Adrenal gland (tissue), 12 donors: Measurements from ENCODE around the gene GALP. TPM values are rescaled to one million over a fixed set of nuclear protein-coding genes. Genes with fewer than 3 reads are reported as not detected.

Source experiments
- DNase-seq, 7 donors: peaks; one replicate each; pipeline ENCODE4 v3.0.0-alpha.2; 2019 to 2020
- H3K27ac ChIP-seq, 5 donors: fragments of 200-600 bp; sonication (generic) in 4 of 5; 1 replicate in 3 of 5; 2 replicates in 2 of 5; pipeline versions ENCODE4 v1.5.1 to v1.8.0; 2016 to 2020; ENCODE audit warnings: mild to moderate bottlenecking in 1 of 5
- H3K27me3 ChIP-seq: fragments of 200-600 bp; 2 replicates; pipeline ENCODE4 v1.8.0; 2021
- H3K36me3 ChIP-seq, 2 donors: fragments of 200-600 bp; replicated peaks in 1 of 2; 1 replicate in 1 of 2; 2 replicates in 1 of 2; pipeline versions ENCODE4 v1.5.1 to v1.8.0; 2018 to 2022
- H3K4me1 ChIP-seq, 2 donors: fragments of 200-600 bp; replicated peaks in 1 of 2; 1 replicate in 1 of 2; 2 replicates in 1 of 2; pipeline versions ENCODE4 v1.5.1 to v1.8.0; 2018 to 2021
- H3K4me3 ChIP-seq, 4 donors: fragments of 200-600 bp; sonication (generic) in 3 of 4; one replicate each; pipeline ENCODE4 v1.5.1; 2016 to 2018
- H3K9me3 ChIP-seq, 3 donors: fragments of 200-600 bp; sonication (generic) in 1 of 3; replicated peaks in 1 of 3; 1 replicate in 2 of 3; 2 replicates in 1 of 3; pipeline versions ENCODE4 v1.5.1 to v1.8.0; 2016 to 2021
- CTCF ChIP-seq, 6 experiments: fragments of 450-650 bp in 4 of 6; fragments of 200-600 bp in 2 of 6; sonication (generic) in 1 of 6; IDR thresholded peaks; 1 replicate in 5 of 6; 2 replicates in 1 of 6; pipeline versions ENCODE4 v1.5.1 to v1.8.0; 2016 to 2021; ENCODE audit warnings: antibody characterized with exemption in 6 of 6, mild to moderate bottlenecking in 2 of 6, moderate library complexity in 1 of 6
- POLR2A ChIP-seq, 2 donors: fragments of 450-650 bp; IDR thresholded peaks; one replicate each; pipeline ENCODE4 v1.6.1; 2017; ENCODE audit warnings: antibody characterized with exemption in 2 of 2, mild to moderate bottlenecking in 2 of 2, moderate library complexity in 1 of 2
- WGBS, 4 donors: extraction: QIAGEN DNeasy Blood & Tissue Kit in 2 of 4; methylation state at CpG; one replicate each; pipeline versions ENCODE4 v1.1.5 to v1.1.7; 2013 to 2017; 5-methylcytosine and 5-hydroxymethylcytosine counted together
- intact Hi-C, 2 donors: fragments of 100-400 bp; cut with DNase I; formaldehyde crosslinking; loops; one replicate each; pipeline versions ENCODE4 v1.14.1 to v1.15.0; 2022 to 2023
- polyA plus RNA-seq, 3 donors: library from polyadenylated mRNA; stranded (reverse); fragments of 200-250 nt in 2 of 3; fragments of 350-450 nt in 1 of 3; fragmentation: Illumina TruSeq in 1 of 3; extraction: RNeasy Lipid Tissue Mini Kit (QIAGEN cat#74804) in 1 of 3; gene quantifications; one replicate each; pipeline ENCODE4 v1.2.3, GENCODE V29; 2013 to 2014
- total RNA-seq, 9 donors: library from RNA; depleted of rRNA in 4 of 9; stranded (reverse); fragments of >200 nt in 4 of 9; fragments of 120-200 nt in 1 of 9; fragmentation: NEBNext Ultra II Directional in 1 of 9; extraction: Animal tissue kit (Norgen Biotek cat#: 25700) in 1 of 9; gene quantifications; one replicate each; pipeline versions ENCODE4 v1.1.0 to v1.2.4, GENCODE V29; 2013 to 2023
- donor health status: healthy with polysubstance abuse.
- donor health status: Bipolar disorder and iron deficiency.
- donor health status: DM: yes; HTN: yes; CAD: no.
- donor health status: DM: no; HTN: no; CAD: no.
- donor health status: DM: no; HTN: no; CAD: no.
- donor health status: DM: yes; HTN: yes; CAD: no.

Gene GALP
- total and polyA plus RNA-seq, 12 donors: not detected

- TF ChIP-seq CTCF (IDR thresholded peaks at IDR 0.05): no peak
- no peak for TF ChIP-seq POLR2A (IDR thresholded peaks at IDR 0.05)
- Histone ChIP-seq H3K27ac (no peak overlapping the region), H3K4me1 (peaks cover 4 to 20% of the 10 kb centered on the region in 2 donors), H3K9me3 (no peaks in the 10 kb centered on the region), H3K4me3 (no peak overlapping the region), H3K36me3 (peaks cover 0 to 5% of the 10 kb centered on the region in 2 donors), H3K27me3 (no peaks in the 10 kb centered on the region)
- intact Hi-C loops: no loop called here
- WGBS, 4 donors: 81 to 90% (median 84%) methylated on average over 11 of the region's 11 CpGs
- DNase-seq: no peak
Measured at GRCh38 chr19:56150358-56150757, 25.4 kb upstream of the GALP start.

GRCh38 chr19:56152644-56153043 lies 23.2 kb upstream of the GALP start:
- H3K4me3 ChIP-seq: no peak overlapping the region
- WGBS, 4 donors: 40 to 69% (median 51%) methylated on average over 2 of the region's 2 CpGs
- intact Hi-C loops: no loop called here
- no peaks in the 10 kb centered on the region for H3K9me3 ChIP-seq
- peaks cover 4 to 10% of the 10 kb centered on the region in 2 donors for H3K4me1 ChIP-seq
- TF ChIP-seq POLR2A (IDR thresholded peaks at IDR 0.05): no peak
- no peak for TF ChIP-seq CTCF (IDR thresholded peaks at IDR 0.05)
- peaks cover 0 to 6% of the 10 kb centered on the region in 2 donors for H3K36me3 ChIP-seq
- DNase-seq: no peak
- H3K27ac ChIP-seq: peak overlapping the region in 1 of 5 donors; percentile 17
- no peaks in the 10 kb centered on the region for H3K27me3 ChIP-seq

- WGBS, 4 donors: 63 to 74% (median 70%) methylated on average over 6 of the region's 6 CpGs
- Histone ChIP-seq H3K9me3 (no peaks in the 10 kb centered on the region), H3K4me3 (no peak overlapping the region), H3K4me1 (peaks cover 4 to 10% of the 10 kb centered on the region in 2 donors), H3K27ac (peak overlapping the region in 1 of 5 donors; percentile 17), H3K27me3 (no peaks in the 10 kb centered on the region), H3K36me3 (peaks cover 0 to 5% of the 10 kb centered on the region in 2 donors)
- DNase-seq: no peak
- TF ChIP-seq CTCF (IDR thresholded peaks at IDR 0.05) (no peak), POLR2A (IDR thresholded peaks at IDR 0.05) (no peak)
- intact Hi-C loops: no loop called here
Measured at GRCh38 chr19:56153507-56153906, 22.3 kb upstream of the GALP start.

GRCh38 chr19:56155124-56155687 lies 20.6 kb upstream of the GALP start:
- Histone ChIP-seq H3K36me3 (peaks cover 0 to 18% of the 10 kb centered on the region in 2 donors), H3K4me3 (no peak overlapping the region), H3K27ac (peak overlapping the region in 1 of 5 donors; percentile 9), H3K4me1 (peaks cover 4 to 10% of the 10 kb centered on the region in 2 donors), H3K27me3 (no peaks in the 10 kb centered on the region), H3K9me3 (no peaks in the 10 kb centered on the region)
- peak in 6 of 7 donors; percentile 48 to 68 (median 56) for DNase-seq
- intact Hi-C loops: loop anchor here in 1 of 2 donors (5.0 kb wide), 1 partner anchor 78 kb away; no protein-coding TSS in a partner anchor
- TF ChIP-seq POLR2A (IDR thresholded peaks at IDR 0.05): no peak
- TF ChIP-seq CTCF (IDR thresholded peaks at IDR 0.05): peak; percentile 20 to 63 (median 50)
- 44 to 70% (median 50%) methylated on average over 11 to 17 of the region's 17 CpGs; no CpG with 5 or more reads in 1 of the 4 donors for WGBS, 4 donors
